ENCODE data around the gene GLT1D1. TPM values are rescaled to one million over a fixed set of nuclear protein-coding genes. Genes with fewer than 3 reads are reported as not detected.

Gene GLT1D1
- total and polyA plus RNA-seq, 2 experiments from 2014 or later: 0.83 to 2.7 TPM

DNA sequence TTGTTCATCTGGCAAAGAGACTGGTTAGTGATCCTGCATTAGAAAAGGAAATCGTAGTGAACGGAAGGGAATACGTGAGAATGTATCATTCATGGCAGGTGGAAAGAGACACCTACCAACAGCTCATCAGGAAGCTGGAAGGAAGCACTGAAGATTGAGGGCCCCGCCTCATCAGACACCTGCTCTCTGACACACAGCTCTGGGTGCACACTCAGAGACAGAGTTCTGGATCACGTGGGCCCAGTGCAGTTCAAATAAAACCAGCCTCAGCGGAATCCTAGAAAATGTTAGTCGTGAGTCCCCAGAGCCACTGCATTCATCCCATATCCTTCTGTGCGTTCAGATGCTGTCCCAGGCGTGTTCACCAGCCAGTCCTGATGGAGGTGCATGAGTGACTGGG is 129.7 kb downstream of the GLT1D1 start:
- no peak overlapping the region for H3K27ac ChIP-seq

DNA sequence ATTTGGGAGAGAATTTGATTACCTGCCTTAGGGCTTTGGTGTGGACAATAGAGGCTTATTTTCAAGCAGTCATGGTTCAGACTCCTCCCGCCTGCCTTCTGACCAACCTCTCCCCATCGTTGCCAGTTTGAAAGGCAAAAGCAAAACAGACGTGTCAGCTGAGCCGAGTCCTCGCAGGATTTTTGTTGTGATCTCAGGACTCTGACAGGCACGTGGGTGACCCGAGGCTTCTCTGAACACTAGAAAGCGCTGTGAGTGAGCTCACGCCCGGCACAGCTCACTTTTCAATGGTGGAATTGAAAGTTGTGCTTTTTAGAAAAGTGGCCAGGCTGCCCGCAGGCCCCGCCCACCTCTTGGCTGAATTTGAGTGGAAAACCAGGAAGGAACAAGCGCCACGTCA is 130.1 kb downstream of the GLT1D1 start:
- Histone ChIP-seq H3K4me1 (ENCODE audit: low read depth) (no peaks in the 10 kb centered on the region), H3K27me3 (no peaks in the 10 kb centered on the region), H3K9me3 (ENCODE audit: low read depth) (no peaks in the 10 kb centered on the region), H3K36me3 (no peaks in the 10 kb centered on the region), H3K4me3 (no peak overlapping the region), H3K27ac (no peak overlapping the region)
- no peak for DNase-seq (ENCODE audit: low read depth in 1 of 2, low spot score in 1 of 2)
- TF ChIP-seq, protein P1, sequence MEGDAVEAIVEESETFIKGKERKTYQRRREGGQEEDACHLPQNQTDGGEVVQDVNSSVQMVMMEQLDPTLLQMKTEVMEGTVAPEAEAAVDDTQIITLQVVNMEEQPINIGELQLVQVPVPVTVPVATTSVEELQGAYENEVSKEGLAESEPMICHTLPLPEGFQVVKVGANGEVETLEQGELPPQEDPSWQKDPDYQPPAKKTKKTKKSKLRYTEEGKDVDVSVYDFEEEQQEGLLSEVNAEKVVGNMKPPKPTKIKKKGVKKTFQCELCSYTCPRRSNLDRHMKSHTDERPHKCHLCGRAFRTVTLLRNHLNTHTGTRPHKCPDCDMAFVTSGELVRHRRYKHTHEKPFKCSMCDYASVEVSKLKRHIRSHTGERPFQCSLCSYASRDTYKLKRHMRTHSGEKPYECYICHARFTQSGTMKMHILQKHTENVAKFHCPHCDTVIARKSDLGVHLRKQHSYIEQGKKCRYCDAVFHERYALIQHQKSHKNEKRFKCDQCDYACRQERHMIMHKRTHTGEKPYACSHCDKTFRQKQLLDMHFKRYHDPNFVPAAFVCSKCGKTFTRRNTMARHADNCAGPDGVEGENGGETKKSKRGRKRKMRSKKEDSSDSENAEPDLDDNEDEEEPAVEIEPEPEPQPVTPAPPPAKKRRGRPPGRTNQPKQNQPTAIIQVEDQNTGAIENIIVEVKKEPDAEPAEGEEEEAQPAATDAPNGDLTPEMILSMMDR (IDR thresholded peaks at IDR 0.05; ENCODE audit: low read depth, low read length): no peak

More for the DNA sequence above, 129.7 kb downstream of the GLT1D1 start:
- H3K4me3 ChIP-seq: no peak overlapping the region
- no peaks in the 10 kb centered on the region for H3K36me3 ChIP-seq
- TF ChIP-seq, protein P1 (IDR thresholded peaks at IDR 0.05; ENCODE audit: low read depth, low read length): no peak
- H3K27me3 ChIP-seq: no peaks in the 10 kb centered on the region
- no peak for DNase-seq (ENCODE audit: low read depth in 1 of 2, low spot score in 1 of 2)
- H3K4me1 ChIP-seq (ENCODE audit: low read depth): no peaks in the 10 kb centered on the region
- no peaks in the 10 kb centered on the region for H3K9me3 ChIP-seq (ENCODE audit: low read depth)

DNA sequence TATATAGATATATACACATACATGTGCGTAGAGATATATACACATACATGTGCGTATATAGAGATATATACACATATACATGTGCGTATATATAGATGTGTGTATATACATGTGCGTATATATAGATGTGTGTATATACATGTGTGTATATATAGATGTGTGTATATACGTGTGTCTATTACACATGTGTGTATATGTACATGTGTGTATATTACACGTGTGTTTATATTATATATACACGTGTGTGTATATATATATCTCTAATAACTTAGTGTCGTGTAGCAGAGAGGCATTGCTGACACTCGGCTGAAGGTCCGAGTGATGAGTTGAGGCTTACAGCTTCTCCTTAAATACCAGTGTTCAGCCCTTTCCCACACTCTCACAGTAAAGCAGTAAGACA is 133.7 kb downstream of the GLT1D1 start:
- no peaks in the 10 kb centered on the region for H3K9me3 ChIP-seq (ENCODE audit: low read depth)
- TF ChIP-seq, protein P1 (IDR thresholded peaks at IDR 0.05; ENCODE audit: low read depth, low read length): no peak
- no peak for DNase-seq (ENCODE audit: low read depth in 1 of 2, low spot score in 1 of 2)

DNA sequence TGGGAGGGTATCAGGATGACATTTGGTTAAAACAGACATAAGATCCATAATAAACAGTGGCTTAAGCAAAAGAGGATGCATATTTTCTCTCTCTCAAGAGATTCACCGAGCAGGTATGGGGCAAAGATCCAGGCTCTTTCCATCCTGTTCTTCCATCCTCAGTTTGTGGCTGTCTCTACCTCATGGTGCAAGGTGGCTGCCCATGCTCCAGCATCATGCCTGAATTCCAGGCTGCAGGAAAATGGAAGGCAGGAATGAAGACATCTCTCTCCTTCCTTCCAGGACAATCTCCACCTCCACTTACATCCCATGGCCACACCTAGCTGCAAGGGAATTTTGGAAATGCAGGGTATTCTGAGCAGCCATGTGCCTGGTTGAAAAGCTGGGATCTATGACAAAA is 136.0 kb downstream of the GLT1D1 start:
- no peaks in the 10 kb centered on the region for H3K36me3 ChIP-seq
- TF ChIP-seq, protein P1 (IDR thresholded peaks at IDR 0.05; ENCODE audit: low read depth, low read length): no peak
- no peaks in the 10 kb centered on the region for H3K4me1 ChIP-seq (ENCODE audit: low read depth)
- no peaks in the 10 kb centered on the region for H3K9me3 ChIP-seq (ENCODE audit: low read depth)
- H3K4me3 ChIP-seq: no peak overlapping the region
- no peak for DNase-seq (ENCODE audit: low read depth in 1 of 2, low spot score in 1 of 2)
- H3K27ac ChIP-seq: no peak overlapping the region
- H3K27me3 ChIP-seq: no peaks in the 10 kb centered on the region

More for the DNA sequence above, 133.7 kb downstream of the GLT1D1 start:
- no peaks in the 10 kb centered on the region for H3K27me3 ChIP-seq
- no peak overlapping the region for H3K4me3 ChIP-seq
- H3K4me1 ChIP-seq (ENCODE audit: low read depth): no peaks in the 10 kb centered on the region
- no peak overlapping the region for H3K27ac ChIP-seq
- no peaks in the 10 kb centered on the region for H3K36me3 ChIP-seq

DNA sequence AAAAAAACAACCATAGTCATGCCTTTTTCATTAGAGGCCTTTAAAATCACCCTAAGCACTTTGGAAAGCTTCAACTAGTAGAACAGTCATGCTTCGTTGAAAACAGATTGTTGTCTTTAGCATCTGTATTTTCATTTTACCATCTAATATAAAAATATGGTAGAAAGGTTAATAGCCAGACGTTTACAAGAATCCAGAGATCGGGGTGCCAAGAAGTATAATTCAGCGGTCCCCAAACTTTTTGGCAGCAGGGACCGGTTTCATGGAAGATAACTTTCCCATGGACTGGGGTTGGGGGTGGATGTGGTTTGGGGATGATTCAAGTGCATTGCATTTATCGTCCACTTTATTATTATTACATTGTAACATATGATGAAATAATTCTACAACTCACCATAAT is 138.4 kb downstream of the GLT1D1 start:
- TF ChIP-seq, protein P1 (IDR thresholded peaks at IDR 0.05; ENCODE audit: low read depth, low read length): no peak
- DNase-seq (ENCODE audit: low read depth in 1 of 2, low spot score in 1 of 2): no peak
- Histone ChIP-seq H3K4me1 (ENCODE audit: low read depth) (no peaks in the 10 kb centered on the region), H3K4me3 (no peak overlapping the region), H3K9me3 (ENCODE audit: low read depth) (no peaks in the 10 kb centered on the region), H3K36me3 (no peaks in the 10 kb centered on the region), H3K27me3 (no peaks in the 10 kb centered on the region), H3K27ac (no peak overlapping the region)

DNA sequence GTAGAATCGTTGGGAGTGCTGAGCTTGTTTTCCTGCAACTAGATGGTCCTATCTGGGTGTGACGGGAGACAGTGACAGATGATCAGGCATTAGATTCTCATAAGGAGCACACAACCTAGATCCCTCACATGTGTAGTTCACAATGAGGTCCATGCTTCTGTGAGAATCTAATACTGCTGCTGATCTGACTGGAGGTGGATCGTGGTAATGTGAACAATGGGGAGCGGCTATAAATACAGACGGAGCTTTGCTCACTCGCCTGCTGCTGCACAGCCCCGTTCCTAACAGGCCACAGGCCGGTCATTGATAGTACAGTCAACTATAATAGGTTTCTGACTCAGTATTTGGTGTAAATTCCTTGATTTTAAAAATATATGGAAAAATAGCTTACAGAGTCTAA is 138.8 kb downstream of the GLT1D1 start:
- Histone ChIP-seq H3K36me3 (no peaks in the 10 kb centered on the region), H3K9me3 (ENCODE audit: low read depth) (no peaks in the 10 kb centered on the region), H3K4me1 (ENCODE audit: low read depth) (no peaks in the 10 kb centered on the region), H3K27ac (no peak overlapping the region), H3K4me3 (no peak overlapping the region), H3K27me3 (no peaks in the 10 kb centered on the region)
- TF ChIP-seq, protein P1 (IDR thresholded peaks at IDR 0.05; ENCODE audit: low read depth, low read length): no peak
- DNase-seq (ENCODE audit: low read depth in 1 of 2, low spot score in 1 of 2): no peak
